ENCODE results near the gene KIAA0825.
"Not testable (repeated sequence)": the region's sequence is repeated elsewhere in the genome, so short reads cannot be mapped to it uniquely, and the experiment has no call there.

KIAA0825 gene

GRCh38 chr5:94367900-94368299, 250.5 kb downstream of the KIAA0825 start:
- DNase-seq = no peak

- DNase-seq = no peak
These were observed 251.6 kb downstream of the KIAA0825 start for GRCh38 chr5:94366811-94367210.

GRCh38 chr5:94362857-94363256, 255.5 kb downstream of the KIAA0825 start:
- DNase-seq = no peak

- DNase-seq = no peak
These were observed 256.3 kb downstream of the KIAA0825 start for GRCh38 chr5:94361832-94362796.

- no peak for DNase-seq
These were observed 257.2 kb downstream of the KIAA0825 start for GRCh38 chr5:94361161-94361560.

GRCh38 chr5:94360382-94361130, 257.8 kb downstream of the KIAA0825 start:
- DNase-seq = no peak

GRCh38 chr5:94359880-94360279, 258.5 kb downstream of the KIAA0825 start:
- DNase-seq = no peak

- no peak for DNase-seq
These were observed 262.6 kb downstream of the KIAA0825 start for GRCh38 chr5:94355811-94356210.

- DNase-seq = not testable (repeated sequence)
These were observed 263.4 kb downstream of the KIAA0825 start for GRCh38 chr5:94354837-94355485.

GRCh38 chr5:94353605-94354004, 264.8 kb downstream of the KIAA0825 start:
- DNase-seq = no peak

GRCh38 chr5:94347130-94347529, 271.3 kb downstream of the KIAA0825 start:
- no peak for DNase-seq

GRCh38 chr5:94345257-94345656, 273.1 kb downstream of the KIAA0825 start:
- DNase-seq = no peak

- no peak for DNase-seq
These were observed 280.8 kb downstream of the KIAA0825 start for GRCh38 chr5:94337617-94338016.

- DNase-seq = no peak
These were observed 282.5 kb downstream of the KIAA0825 start for GRCh38 chr5:94335936-94336335.

- no peak for DNase-seq
These were observed 289.3 kb downstream of the KIAA0825 start for GRCh38 chr5:94329115-94329514.

- DNase-seq = no peak
These were observed 291.8 kb downstream of the KIAA0825 start for GRCh38 chr5:94326586-94326985.

GRCh38 chr5:94316916-94317838, 301.2 kb downstream of the KIAA0825 start:
- no peak for DNase-seq

GRCh38 chr5:94314460-94315131, 303.8 kb downstream of the KIAA0825 start:
- no peak for DNase-seq

GRCh38 chr5:94313696-94314095, 304.7 kb downstream of the KIAA0825 start:
- DNase-seq = no peak

GRCh38 chr5:94313188-94313587, 305.2 kb downstream of the KIAA0825 start:
- DNase-seq = no peak

GRCh38 chr5:94312298-94312697, 306.1 kb downstream of the KIAA0825 start:
- no peak for DNase-seq

GRCh38 chr5:94310833-94311232, 307.6 kb downstream of the KIAA0825 start:
- DNase-seq = no peak

Data from DMS79 treated with DMSO at 0.1 percent for 48 hours (cell line).